GM12872 (cell line): ENCODE data around the gene LRRC3C.

ENCODE experiments used
- TF ChIP-seq, protein P1 (sequence below): IDR thresholded peaks from 3 replicates; pipeline ENCODE4 v1.5.1; 2011; ENCODE audit warnings: low read depth, mild to moderate bottlenecking, low read length, moderate library complexity; ENCODE audit not compliant: insufficient read depth

Gene LRRC3C

DNA sequence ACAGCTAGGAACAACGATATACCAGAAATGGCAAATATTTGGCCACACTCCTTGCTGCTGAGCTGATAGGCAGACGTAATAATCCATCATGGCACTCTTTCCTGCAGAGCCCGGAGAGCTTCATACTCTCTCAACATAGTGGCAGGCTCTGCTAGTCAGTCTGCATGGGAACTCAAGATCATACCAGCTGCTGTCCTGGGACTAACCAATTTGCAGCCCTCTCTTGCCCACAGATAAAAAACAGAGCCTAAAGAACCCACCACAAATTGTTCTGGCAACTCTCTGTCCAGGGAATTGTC lies 22.6 kb upstream of the LRRC3C start:
- TF ChIP-seq, protein P1, sequence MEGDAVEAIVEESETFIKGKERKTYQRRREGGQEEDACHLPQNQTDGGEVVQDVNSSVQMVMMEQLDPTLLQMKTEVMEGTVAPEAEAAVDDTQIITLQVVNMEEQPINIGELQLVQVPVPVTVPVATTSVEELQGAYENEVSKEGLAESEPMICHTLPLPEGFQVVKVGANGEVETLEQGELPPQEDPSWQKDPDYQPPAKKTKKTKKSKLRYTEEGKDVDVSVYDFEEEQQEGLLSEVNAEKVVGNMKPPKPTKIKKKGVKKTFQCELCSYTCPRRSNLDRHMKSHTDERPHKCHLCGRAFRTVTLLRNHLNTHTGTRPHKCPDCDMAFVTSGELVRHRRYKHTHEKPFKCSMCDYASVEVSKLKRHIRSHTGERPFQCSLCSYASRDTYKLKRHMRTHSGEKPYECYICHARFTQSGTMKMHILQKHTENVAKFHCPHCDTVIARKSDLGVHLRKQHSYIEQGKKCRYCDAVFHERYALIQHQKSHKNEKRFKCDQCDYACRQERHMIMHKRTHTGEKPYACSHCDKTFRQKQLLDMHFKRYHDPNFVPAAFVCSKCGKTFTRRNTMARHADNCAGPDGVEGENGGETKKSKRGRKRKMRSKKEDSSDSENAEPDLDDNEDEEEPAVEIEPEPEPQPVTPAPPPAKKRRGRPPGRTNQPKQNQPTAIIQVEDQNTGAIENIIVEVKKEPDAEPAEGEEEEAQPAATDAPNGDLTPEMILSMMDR: no peak

DNA sequence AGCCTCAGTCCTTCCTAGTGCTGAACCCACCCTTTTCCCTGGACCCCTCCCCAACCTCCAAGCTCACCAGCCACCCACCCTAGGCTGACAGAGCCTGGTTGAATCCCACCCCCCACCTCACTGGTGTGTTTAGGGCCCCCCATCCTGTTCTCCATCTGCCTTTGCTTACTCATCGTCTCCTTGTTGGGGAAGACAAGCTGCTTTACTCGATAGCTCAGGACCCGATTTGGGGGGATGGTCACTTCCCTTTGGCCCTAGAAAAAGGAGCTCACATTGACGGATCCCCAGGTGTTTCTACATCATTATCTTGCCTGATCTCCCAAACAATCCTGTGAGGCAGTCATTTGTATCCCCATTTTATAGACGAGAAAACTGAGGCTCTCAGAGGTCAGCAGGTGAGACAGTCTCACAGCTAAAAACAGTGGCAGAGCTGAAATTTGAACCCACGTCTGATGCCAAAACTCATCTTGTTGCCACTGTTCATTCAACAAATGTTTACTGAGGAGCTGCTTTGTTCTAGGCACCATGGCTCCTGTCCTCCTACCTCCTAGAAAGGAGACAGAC lies 18.7 kb upstream of the LRRC3C start:
- TF ChIP-seq, protein P1: no peak

DNA sequence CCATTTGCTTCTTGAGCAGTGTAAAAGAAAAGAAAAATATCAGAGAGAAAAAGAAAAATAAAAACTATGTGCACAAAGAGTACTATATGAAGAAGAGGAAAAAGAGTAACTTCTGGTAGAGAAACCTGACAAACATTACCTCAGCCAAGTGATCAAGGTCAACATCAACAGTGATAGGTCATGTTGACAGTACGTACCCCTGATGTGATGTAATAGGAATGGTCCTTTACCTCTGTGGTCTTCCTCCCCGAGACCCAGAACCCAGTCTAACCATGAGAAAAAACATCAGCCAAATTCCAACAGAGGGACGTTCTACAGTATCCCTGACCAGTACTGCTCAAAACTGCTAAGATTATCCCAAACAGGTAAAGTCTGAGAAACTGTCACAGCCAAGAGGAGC lies 13.5 kb upstream of the LRRC3C start:
- TF ChIP-seq, protein P1: no peak

DNA sequence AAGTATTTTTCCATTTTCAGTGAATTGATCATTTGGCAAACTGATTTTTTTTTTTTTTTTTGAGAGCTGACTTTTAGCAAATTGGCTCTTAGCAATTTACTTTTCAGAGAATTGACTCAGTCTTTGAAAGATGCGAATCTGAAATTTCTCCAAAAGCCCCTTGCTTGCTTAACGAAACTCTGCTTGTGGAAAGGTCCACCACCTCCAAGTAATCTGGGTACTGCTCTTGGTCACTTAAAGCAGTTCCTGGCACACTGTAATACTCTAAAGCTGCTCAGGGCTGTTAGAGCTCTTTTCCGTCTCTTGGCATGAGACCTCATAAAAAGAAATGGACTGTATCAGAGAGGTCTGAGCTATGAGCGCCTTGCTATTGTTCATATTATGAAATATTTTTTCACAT lies 12.0 kb upstream of the LRRC3C start:
- TF ChIP-seq, protein P1: no peak

DNA sequence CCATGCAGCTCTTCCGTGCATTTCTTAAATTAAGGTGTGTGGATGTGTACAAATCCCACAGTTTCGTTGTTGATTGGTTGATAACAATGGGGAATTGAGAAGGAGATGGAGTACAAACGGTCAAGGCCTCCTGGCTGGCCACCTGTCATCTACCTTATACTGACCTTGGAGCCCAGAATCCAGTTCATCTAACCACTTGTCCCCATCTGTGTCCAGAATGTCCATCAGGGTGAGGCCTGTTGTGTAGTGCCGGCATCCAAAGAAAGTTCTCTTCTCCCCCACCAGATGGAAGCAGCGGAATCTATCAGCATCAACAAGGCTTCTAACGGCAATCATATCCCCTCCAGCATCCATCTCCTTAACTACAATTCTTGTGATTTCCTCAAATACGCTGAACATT lies 10.6 kb upstream of the LRRC3C start:
- TF ChIP-seq, protein P1: no peak

DNA sequence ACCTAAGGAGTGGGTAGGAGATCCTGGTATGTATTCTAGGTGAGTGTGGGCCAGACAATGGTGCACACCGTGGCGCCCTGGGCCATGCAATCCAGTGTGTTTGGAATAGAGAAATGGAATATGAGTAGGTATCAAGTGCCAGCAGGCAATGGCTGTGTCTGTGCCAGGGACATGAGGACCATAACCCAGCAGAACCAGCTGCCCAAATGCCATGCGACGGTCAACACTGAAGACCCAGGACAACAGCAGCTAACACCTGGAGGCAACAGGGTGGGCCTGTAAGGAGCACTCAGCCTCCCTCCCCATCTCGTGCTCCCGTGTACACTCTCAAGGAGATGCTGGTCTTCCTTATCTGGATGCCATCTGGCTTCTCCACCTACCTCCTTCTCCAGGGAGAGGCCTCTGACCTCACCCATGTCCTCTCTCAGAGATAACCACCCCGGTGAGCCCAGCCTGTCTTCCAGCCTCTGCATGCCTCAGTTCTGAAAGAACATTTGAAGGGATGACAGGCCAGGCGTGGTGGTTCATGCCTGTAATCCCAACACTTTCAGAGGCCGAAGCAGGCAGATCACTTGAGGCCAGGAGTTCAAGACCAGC lies 8.3 kb upstream of the LRRC3C start:
- TF ChIP-seq, protein P1: no peak

DNA sequence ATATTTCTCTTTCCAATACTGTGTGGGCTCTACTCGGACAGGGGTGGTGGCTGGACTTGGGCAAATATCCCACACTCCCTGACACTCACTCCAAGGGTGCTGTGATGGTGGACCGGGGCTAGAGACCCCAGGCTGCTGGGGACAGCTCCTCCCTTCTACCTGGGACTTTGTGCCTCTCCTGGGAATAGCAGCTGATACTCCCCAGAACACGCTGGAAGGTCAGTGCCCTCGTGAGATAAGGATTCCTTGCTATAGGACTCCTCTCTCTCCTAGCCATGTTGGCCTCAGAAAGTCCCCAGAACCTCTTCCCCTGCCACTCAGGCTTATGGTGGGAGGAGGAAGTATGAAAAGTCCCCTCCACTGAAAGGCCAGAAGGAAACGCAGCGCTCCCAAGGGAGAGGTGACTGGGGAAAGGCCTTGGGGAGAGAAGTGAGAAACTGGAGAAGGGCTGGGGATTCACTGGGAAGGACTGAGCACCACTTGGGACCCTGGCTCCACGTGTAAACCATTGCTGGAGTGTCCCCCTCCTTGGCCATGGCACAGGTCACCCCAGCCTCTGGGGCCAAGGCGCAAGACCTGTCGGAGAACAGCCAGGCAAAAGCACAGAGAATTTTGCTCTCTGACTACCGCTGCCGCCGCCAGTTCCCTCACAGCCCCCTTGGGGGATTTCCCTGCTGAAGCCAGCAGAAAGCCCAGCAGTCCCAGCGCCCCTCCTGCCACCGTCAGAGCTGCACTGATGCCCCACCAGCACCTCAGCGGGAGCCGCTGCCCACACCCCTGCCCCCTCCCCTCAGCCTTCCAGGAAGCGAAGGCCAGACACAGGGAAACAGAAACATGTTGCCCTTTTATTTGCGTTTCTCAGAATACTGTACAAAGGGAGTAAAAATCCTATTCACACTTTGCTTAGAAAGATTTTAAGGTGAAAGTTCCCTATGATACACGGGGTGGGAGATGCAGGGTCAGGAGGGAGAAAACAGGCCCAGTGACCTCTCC lies 7.0 kb upstream of the LRRC3C start:
- TF ChIP-seq, protein P1: no peak
